Esophagus (tissue), 2 donors: ENCODE results near the gene EN2. TPM values are rescaled to one million over a fixed set of nuclear protein-coding genes. Genes with fewer than 3 reads are reported as not detected.

ENCODE experiments used
- H3K27ac ChIP-seq, 2 donors: one replicate each; pipeline ENCODE4 v1.5.1; 2013; ENCODE audit warnings: low read depth in 2 of 2, mild to moderate bottlenecking in 2 of 2, inconsistent platforms in 1 of 2, low read length in 1 of 2, moderate library complexity in 1 of 2
- H3K27me3 ChIP-seq, 2 donors: one replicate each; pipeline ENCODE4 v1.6.1; 2013; ENCODE audit warnings: low read length in 2 of 2, control low read depth in 1 of 2, mild to moderate bottlenecking in 1 of 2; ENCODE audit not compliant: insufficient read depth in 2 of 2, control insufficient read depth in 1 of 2
- H3K36me3 ChIP-seq, 2 donors: one replicate each; pipeline ENCODE4 v1.6.1; 2013; ENCODE audit warnings: low read length in 1 of 2; ENCODE audit not compliant: control insufficient read depth in 2 of 2, insufficient read depth in 2 of 2
- H3K4me1 ChIP-seq, 2 donors: one replicate each; pipeline ENCODE4 v1.6.1; 2013; ENCODE audit warnings: low read length in 1 of 2; ENCODE audit not compliant: control insufficient read depth in 2 of 2, insufficient read depth in 2 of 2
- H3K4me3 ChIP-seq, 2 donors: one replicate each; pipeline ENCODE4 v1.5.1; 2013; ENCODE audit warnings: low read length in 2 of 2, mild to moderate bottlenecking in 2 of 2, low read depth in 1 of 2, moderate library complexity in 1 of 2
- H3K9me3 ChIP-seq, 2 donors: one replicate each; pipeline ENCODE4 v1.6.1; 2013; ENCODE audit warnings: mild to moderate bottlenecking in 2 of 2, low read depth in 1 of 2, low read length in 1 of 2, moderate library complexity in 1 of 2; ENCODE audit not compliant: control insufficient read depth in 2 of 2, insufficient read depth in 1 of 2
- WGBS, 2 donors: extraction: QIAGEN DNeasy Blood & Tissue Kit; methylation state at CpG; one replicate each; pipeline ENCODE4 v1.1.7; 2013; 5-methylcytosine and 5-hydroxymethylcytosine counted together
- polyA plus RNA-seq, 2 donors: library from polyadenylated mRNA; stranded (reverse); fragments of 200-250 nt; gene quantifications; one replicate each; pipeline ENCODE4 v1.2.3, GENCODE V29; 2013
- donor health status: healthy with polysubstance abuse.
- donor health status: Bipolar disorder and iron deficiency.

EN2 gene
- polyA plus RNA-seq, 2 donors, result 0.01 to 0.02 TPM

- 77 to 87% methylated on average over 12 of the region's 12 CpGs for WGBS, 2 donors
- H3K27me3 ChIP-seq, result peaks cover 0 to 3% of the 10 kb centered on the region in 2 donors
- H3K9me3 ChIP-seq, result no peaks in the 10 kb centered on the region
Observed at GRCh38 chr7:155418304-155418703, 39.6 kb upstream of the EN2 start.

GRCh38 chr7:155418941-155419755, 38.8 kb upstream of the EN2 start:
- WGBS, 2 donors, result 83 to 87% methylated on average over 16 of the region's 16 CpGs
- Histone ChIP-seq H3K9me3 (no peaks in the 10 kb centered on the region), H3K4me3 (no peak overlapping the region), H3K27ac (no peak overlapping the region), H3K36me3 (no peaks in the 10 kb centered on the region), H3K4me1 (no peaks in the 10 kb centered on the region), H3K27me3 (peaks cover 0 to 3% of the 10 kb centered on the region in 2 donors)

More at GRCh38 chr7:155418304-155418703, 39.6 kb upstream of the EN2 start:
- Histone ChIP-seq H3K4me3 (no peak overlapping the region), H3K27ac (no peak overlapping the region), H3K4me1 (no peaks in the 10 kb centered on the region), H3K36me3 (no peaks in the 10 kb centered on the region)

- Histone ChIP-seq H3K4me3 (no peak overlapping the region), H3K27me3 (peaks cover 0 to 3% of the 10 kb centered on the region in 2 donors), H3K4me1 (no peaks in the 10 kb centered on the region), H3K36me3 (no peaks in the 10 kb centered on the region), H3K27ac (no peak overlapping the region), H3K9me3 (no peaks in the 10 kb centered on the region)
- 79 to 83% methylated on average over 8 of the region's 8 CpGs for WGBS, 2 donors
Observed at GRCh38 chr7:155420116-155420515, 37.8 kb upstream of the EN2 start.

- no peaks in the 10 kb centered on the region for H3K36me3 ChIP-seq
- H3K9me3 ChIP-seq, result peaks cover 0 to 2% of the 10 kb centered on the region in 2 donors
- H3K4me1 ChIP-seq, result no peaks in the 10 kb centered on the region
- 62 to 63% methylated on average over 10 of the region's 10 CpGs for WGBS, 2 donors
- peaks cover 0 to 3% of the 10 kb centered on the region in 2 donors for H3K27me3 ChIP-seq
- H3K27ac ChIP-seq, result no peak overlapping the region
- no peak overlapping the region for H3K4me3 ChIP-seq
Observed at GRCh38 chr7:155422151-155422550, 35.8 kb upstream of the EN2 start.

GRCh38 chr7:155422599-155423336, 35.2 kb upstream of the EN2 start:
- Histone ChIP-seq H3K27me3 (peaks cover 0 to 3% of the 10 kb centered on the region in 2 donors), H3K36me3 (no peaks in the 10 kb centered on the region), H3K9me3 (peaks cover 0 to 2% of the 10 kb centered on the region in 2 donors), H3K4me1 (no peaks in the 10 kb centered on the region), H3K4me3 (no peak overlapping the region), H3K27ac (no peak overlapping the region)
- 72 to 76% methylated on average over 19 of the region's 19 CpGs for WGBS, 2 donors

- Histone ChIP-seq H3K4me3 (no peak overlapping the region), H3K36me3 (no peaks in the 10 kb centered on the region), H3K27me3 (peaks cover 0 to 3% of the 10 kb centered on the region in 2 donors), H3K4me1 (no peaks in the 10 kb centered on the region), H3K9me3 (peaks cover 0 to 2% of the 10 kb centered on the region in 2 donors), H3K27ac (no peak overlapping the region)
- WGBS, 2 donors, result 79% methylated on average over 24 of the region's 24 CpGs
Observed at GRCh38 chr7:155423337-155424285, 34.3 kb upstream of the EN2 start.

GRCh38 chr7:155424301-155425010, 33.5 kb upstream of the EN2 start:
- no peak overlapping the region for H3K4me3 ChIP-seq
- peaks cover 0 to 1% of the 10 kb centered on the region in 2 donors for H3K27me3 ChIP-seq
- no peak overlapping the region for H3K27ac ChIP-seq
- H3K36me3 ChIP-seq, result no peaks in the 10 kb centered on the region
- 83 to 90% methylated on average over 22 of the region's 22 CpGs for WGBS, 2 donors
- H3K9me3 ChIP-seq, result peaks cover 0 to 2% of the 10 kb centered on the region in 2 donors
- H3K4me1 ChIP-seq, result no peaks in the 10 kb centered on the region

GRCh38 chr7:155425011-155425340, 33.0 kb upstream of the EN2 start:
- 79 to 83% methylated on average over 7 of the region's 7 CpGs for WGBS, 2 donors
- peaks cover 0 to 2% of the 10 kb centered on the region in 2 donors for H3K27me3 ChIP-seq
- H3K4me3 ChIP-seq, result no peak overlapping the region
- H3K27ac ChIP-seq, result no peak overlapping the region
- H3K9me3 ChIP-seq, result peaks cover 0 to 2% of the 10 kb centered on the region in 2 donors
- H3K4me1 ChIP-seq, result no peaks in the 10 kb centered on the region
- H3K36me3 ChIP-seq, result no peaks in the 10 kb centered on the region
